OCI-LY1 (cell line): ENCODE measurements around the gene CFAP210.

Experiments
- CTCF ChIP-seq: fragments of 200-600 bp; sonication (generic), shearing (Covaris generic); IDR thresholded peaks from 2 replicates; pipeline ENCODE4 v1.5.1; 2017; ENCODE audit warnings: mild to moderate bottlenecking, antibody characterized with exemption, low read length, moderate library complexity, mixed read lengths
- EZH2 ChIP-seq: fragments of 200-600 bp; sonication (generic), shearing (Covaris generic); IDR thresholded peaks from 2 replicates; pipeline ENCODE4 v1.8.0; 2017; ENCODE audit warnings: borderline replicate concordance, mixed run types, mild to moderate bottlenecking, antibody characterized with exemption, low read length, moderate library complexity, mixed read lengths

GRCh38 chr2:169702996-169703395 is 8.8 kb upstream of the CFAP210 start:
- TF ChIP-seq CTCF (no peak), EZH2 (no peak)
